Measurements from ENCODE around the gene RNU6-8. TPM values are rescaled to one million over a fixed set of nuclear protein-coding genes. Genes with fewer than 3 reads are reported as not detected.

RNU6-8 gene
- total and polyA plus RNA-seq, 2 donors (not counting 1 experiment from before 2014, with no cell fraction given): not detected

DNA sequence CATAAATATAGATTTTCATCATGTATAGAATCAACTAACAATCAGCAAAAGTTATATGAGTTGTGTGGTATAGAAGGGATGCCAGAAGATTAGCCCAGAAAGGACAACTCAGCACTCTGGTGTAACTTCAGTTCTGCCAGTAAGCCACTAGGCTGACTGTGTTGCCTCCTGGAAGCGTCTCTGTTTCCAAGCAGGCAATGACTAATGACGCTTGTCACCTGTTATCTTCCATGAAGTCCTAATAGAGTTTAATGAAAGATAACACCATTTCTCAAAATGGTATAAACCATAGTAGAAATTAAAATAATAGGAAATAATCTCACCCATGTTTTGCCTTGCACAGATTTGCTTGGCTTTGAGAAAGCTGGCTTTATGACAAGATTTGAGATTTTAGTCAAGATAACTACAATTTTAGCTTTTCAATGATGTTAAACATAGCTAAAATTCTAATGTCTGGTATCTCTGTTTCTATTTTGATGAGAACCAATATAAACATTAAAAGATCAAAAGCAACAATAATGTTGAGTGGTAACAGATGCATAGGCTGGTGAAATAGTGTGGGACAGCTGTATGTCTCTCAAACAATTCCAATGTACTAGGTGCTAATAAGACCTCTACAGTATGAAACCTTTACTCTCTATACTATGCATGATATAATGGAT lies 10.2 kb downstream of the RNU6-8 start:
- WGBS (ENCODE audit: insufficient coverage): 100% methylated on average over 1 of the region's 2 CpGs
- DNase-seq (no peak), ATAC-seq (ENCODE audit: low read depth) (no peak)
- no peak overlapping the region for H3K4me3 ChIP-seq (ENCODE audit: control extremely low read depth in 1 of 5, extremely low read depth in 1 of 5, insufficient read depth in 1 of 5, low read depth in 2 of 5, low read length in 4 of 5)
- H3K4me1 Mint-ChIP-seq: peaks cover 11% of the 10 kb centered on the region
- H3K4me1 ChIP-seq (ENCODE audit: control insufficient read depth in 2 of 2, insufficient read depth in 2 of 2, low read length in 2 of 2): peaks cover 3 to 11% of the 10 kb centered on the region in 2 donors
- H3K4me2 ChIP-seq (replicated peaks; ENCODE audit: low read depth, low read length, poor library complexity, severe bottlenecking): no peak overlapping the region
- no peak overlapping the region for H3K27ac ChIP-seq (ENCODE audit: low read length in 2 of 2)
- H3K4me3 Mint-ChIP-seq: no peak overlapping the region
- H3K79me2 ChIP-seq (ENCODE audit: control insufficient read depth, insufficient read depth, low read length): no peaks in the 10 kb centered on the region
- CTCF ChIA-PET: interaction anchor here (1.4 kb wide), 1 partner anchor 16 kb away, joined by 3 read pairs; no protein-coding TSS in a partner anchor
- H3K27me3 Mint-ChIP-seq: peaks cover 11% of the 10 kb centered on the region
- no peaks in the 10 kb centered on the region for H3K9me3 ChIP-seq (ENCODE audit: control extremely low read depth in 1 of 3, control insufficient read depth in 2 of 3, insufficient read depth in 1 of 3, low read length in 2 of 3)
- TF ChIP-seq, protein P1, sequence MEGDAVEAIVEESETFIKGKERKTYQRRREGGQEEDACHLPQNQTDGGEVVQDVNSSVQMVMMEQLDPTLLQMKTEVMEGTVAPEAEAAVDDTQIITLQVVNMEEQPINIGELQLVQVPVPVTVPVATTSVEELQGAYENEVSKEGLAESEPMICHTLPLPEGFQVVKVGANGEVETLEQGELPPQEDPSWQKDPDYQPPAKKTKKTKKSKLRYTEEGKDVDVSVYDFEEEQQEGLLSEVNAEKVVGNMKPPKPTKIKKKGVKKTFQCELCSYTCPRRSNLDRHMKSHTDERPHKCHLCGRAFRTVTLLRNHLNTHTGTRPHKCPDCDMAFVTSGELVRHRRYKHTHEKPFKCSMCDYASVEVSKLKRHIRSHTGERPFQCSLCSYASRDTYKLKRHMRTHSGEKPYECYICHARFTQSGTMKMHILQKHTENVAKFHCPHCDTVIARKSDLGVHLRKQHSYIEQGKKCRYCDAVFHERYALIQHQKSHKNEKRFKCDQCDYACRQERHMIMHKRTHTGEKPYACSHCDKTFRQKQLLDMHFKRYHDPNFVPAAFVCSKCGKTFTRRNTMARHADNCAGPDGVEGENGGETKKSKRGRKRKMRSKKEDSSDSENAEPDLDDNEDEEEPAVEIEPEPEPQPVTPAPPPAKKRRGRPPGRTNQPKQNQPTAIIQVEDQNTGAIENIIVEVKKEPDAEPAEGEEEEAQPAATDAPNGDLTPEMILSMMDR (IDR thresholded peaks at IDR 0.05): no peak
- no peak for TF ChIP-seq EZH2 (IDR thresholded peaks at IDR 0.05; ENCODE audit: borderline replicate concordance, insufficient read depth, low read depth, low read length, poor library complexity, severe bottlenecking)
- no peak overlapping the region for H2AFZ ChIP-seq (ENCODE audit: insufficient read depth, low read depth, low read length, poor library complexity, severe bottlenecking)
- POLR2A ChIA-PET: no interaction called here
- no peaks in the 10 kb centered on the region for H3K27me3 ChIP-seq (replicated peaks in 1 of 4; ENCODE audit: control extremely low read depth in 1 of 4, control insufficient read depth in 3 of 4, insufficient read depth in 4 of 4, low read length in 3 of 4)
- H3K9ac ChIP-seq (ENCODE audit: low read length): no peak overlapping the region
- no peaks in the 10 kb centered on the region for H4K20me1 ChIP-seq (ENCODE audit: control insufficient read depth, insufficient read depth, low read length, poor library complexity, severe bottlenecking)
- no peaks in the 10 kb centered on the region for H3K36me3 ChIP-seq (replicated peaks in 1 of 2; ENCODE audit: control extremely low read depth in 1 of 2, control insufficient read depth in 1 of 2, extremely low read depth in 1 of 2, insufficient read depth in 2 of 2, low read length in 1 of 2)
- H3K9me3 Mint-ChIP-seq (ENCODE audit: insufficient read depth): no peaks in the 10 kb centered on the region
- no peak overlapping the region for H3K27ac Mint-ChIP-seq
- intact Hi-C loops (cut with micrococcal nuclease): no loop called here

DNA sequence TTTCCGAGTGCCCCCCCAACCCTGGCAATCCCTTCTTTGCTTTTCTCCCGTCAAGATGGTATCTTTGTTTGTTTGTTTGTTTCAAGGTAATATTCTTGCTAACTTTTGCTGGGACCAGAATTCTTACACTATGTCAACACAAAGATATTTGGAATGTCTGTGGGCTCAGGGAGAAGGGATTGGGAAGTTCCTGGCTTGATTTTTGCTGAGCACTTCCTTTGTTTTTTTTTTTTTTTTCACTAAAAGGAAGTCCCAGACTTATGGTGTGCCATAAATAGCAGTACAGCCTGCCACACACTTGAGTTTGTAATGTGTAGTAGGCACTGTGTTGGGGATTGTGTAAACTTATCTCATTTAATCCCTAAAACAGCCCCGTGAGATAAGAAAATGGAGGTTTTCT lies 12.4 kb downstream of the RNU6-8 start:
- H3K9me3 Mint-ChIP-seq (ENCODE audit: insufficient read depth): no peaks in the 10 kb centered on the region
- Histone ChIP-seq H4K20me1 (ENCODE audit: control insufficient read depth, insufficient read depth, low read length, poor library complexity, severe bottlenecking) (no peaks in the 10 kb centered on the region), H3K9me3 (ENCODE audit: control extremely low read depth in 1 of 3, control insufficient read depth in 2 of 3, insufficient read depth in 1 of 3, low read length in 2 of 3) (peaks cover 0 to under 1% (median 0%) of the 10 kb centered on the region in 3 donors), H3K4me1 (ENCODE audit: control insufficient read depth in 2 of 2, insufficient read depth in 2 of 2, low read length in 2 of 2) (peaks cover 16 to 21% of the 10 kb centered on the region in 2 donors), H3K27ac (ENCODE audit: low read length in 2 of 2) (no peak overlapping the region), H3K27me3 (replicated peaks in 1 of 4; ENCODE audit: control extremely low read depth in 1 of 4, control insufficient read depth in 3 of 4, insufficient read depth in 4 of 4, low read length in 3 of 4) (no peaks in the 10 kb centered on the region), H3K79me2 (ENCODE audit: control insufficient read depth, insufficient read depth, low read length) (no peaks in the 10 kb centered on the region), H2AFZ (ENCODE audit: insufficient read depth, low read depth, low read length, poor library complexity, severe bottlenecking) (no peak overlapping the region), H3K4me3 (ENCODE audit: control extremely low read depth in 1 of 5, extremely low read depth in 1 of 5, insufficient read depth in 1 of 5, low read depth in 2 of 5, low read length in 4 of 5) (no peak overlapping the region), H3K36me3 (replicated peaks in 1 of 2; ENCODE audit: control extremely low read depth in 1 of 2, control insufficient read depth in 1 of 2, extremely low read depth in 1 of 2, insufficient read depth in 2 of 2, low read length in 1 of 2) (no peaks in the 10 kb centered on the region), H3K9ac (ENCODE audit: low read length) (no peak overlapping the region), H3K4me2 (replicated peaks; ENCODE audit: low read depth, low read length, poor library complexity, severe bottlenecking) (no peak overlapping the region)
- peaks cover 11% of the 10 kb centered on the region for H3K27me3 Mint-ChIP-seq
- POLR2A ChIA-PET: no interaction called here
- intact Hi-C loops (cut with micrococcal nuclease): no loop called here
- no peak overlapping the region for H3K4me3 Mint-ChIP-seq
- H3K27ac Mint-ChIP-seq: no peak overlapping the region
- TF ChIP-seq, protein P1 (IDR thresholded peaks at IDR 0.05): no peak
- H3K4me1 Mint-ChIP-seq: peaks cover 19% of the 10 kb centered on the region
- CTCF ChIA-PET: interaction anchor here (0.8 kb wide), 1 partner anchor 60 kb away, joined by 3 read pairs; no protein-coding TSS in a partner anchor
- WGBS (ENCODE audit: insufficient coverage): no CpG with 5 or more reads among the region's 3 CpGs
- DNase-seq (no peak), ATAC-seq (ENCODE audit: low read depth) (no peak)
